GM23338 (cell line): Measurements from ENCODE around the gene ASTL. TPM values are rescaled to one million over a fixed set of nuclear protein-coding genes. Genes with fewer than 3 reads are reported as not detected.

Experiments
- ATAC-seq: fragments of 200-7000 bp; cut with Tn5 transposase; 3 replicates; pipeline ENCODE4 v1.9.1; 2020
- DNase-seq: peaks from one replicate; pipeline ENCODE4 v3.0.0-alpha.2; 2015; ENCODE audit warnings: low spot score
- H2AFZ ChIP-seq: fragments of 200-600 bp; sonication (generic); 2 replicates; pipeline ENCODE4 v1.8.0; 2016; ENCODE audit warnings: antibody characterized with exemption, mild to moderate bottlenecking, moderate library complexity
- H3F3A ChIP-seq: fragments of 200-600 bp; sonication (generic); replicated peaks from 2 replicates; pipeline ENCODE4 v1.8.0; 2017; ENCODE audit warnings: antibody characterized with exemption, mixed run types, low read depth
- H3K27ac ChIP-seq: fragments of 200-600 bp; sonication (generic); 2 replicates; pipeline ENCODE4 v1.6.1; 2016; ENCODE audit warnings: low read depth
- H3K27me3 ChIP-seq: fragments of 200-600 bp; sonication (generic); 2 replicates; pipeline ENCODE4 v1.8.0; 2016; ENCODE audit warnings: mild to moderate bottlenecking, mixed run types, moderate library complexity; ENCODE audit not compliant: insufficient read depth
- H3K36me3 ChIP-seq: fragments of 200-600 bp; sonication (generic); 2 replicates; pipeline ENCODE4 v1.8.0; 2016; ENCODE audit warnings: mild to moderate bottlenecking; ENCODE audit not compliant: insufficient read depth
- H3K4me1 ChIP-seq: fragments of 200-600 bp; sonication (generic); 2 replicates; pipeline ENCODE4 v1.8.0; 2016; ENCODE audit warnings: mild to moderate bottlenecking, moderate library complexity; ENCODE audit not compliant: insufficient read depth
- H3K4me2 ChIP-seq: fragments of 200-600 bp; sonication (generic); 2 replicates; pipeline ENCODE4 v1.7.1; 2017; ENCODE audit warnings: mixed run types
- H3K4me3 ChIP-seq: fragments of 200-600 bp; sonication (generic); 2 replicates; pipeline ENCODE4 v1.6.1; 2016; ENCODE audit warnings: mixed run types
- H3K79me2 ChIP-seq: fragments of 200-600 bp; sonication (generic); replicated peaks from 2 replicates; pipeline ENCODE4 v1.8.0; 2017; ENCODE audit warnings: mild to moderate bottlenecking; ENCODE audit not compliant: insufficient read depth
- H3K9me2 ChIP-seq: fragments of 200-600 bp; sonication (generic); 2 replicates; pipeline ENCODE4 v1.8.0; 2017; ENCODE audit not compliant: insufficient read depth
- H4K20me1 ChIP-seq: fragments of 200-600 bp; sonication (generic); replicated peaks from 2 replicates; pipeline ENCODE4 v1.8.0; 2017; ENCODE audit warnings: mild to moderate bottlenecking; ENCODE audit not compliant: insufficient read depth
- H3K27ac Mint-ChIP-seq: 2 replicates; pipeline ENCODE4 v1.8.0; 2020; ENCODE audit warnings: inconsistent platforms, mild to moderate bottlenecking, moderate library complexity, mixed read lengths
- H3K27me3 Mint-ChIP-seq: 3 replicates; pipeline ENCODE4 v1.8.0; 2022; ENCODE audit warnings: low read depth, mild to moderate bottlenecking, moderate library complexity, mixed read lengths, inconsistent platforms; ENCODE audit not compliant: insufficient read depth, poor library complexity
- H3K36me3 Mint-ChIP-seq: 3 replicates; pipeline ENCODE4 v1.8.0; 2021; ENCODE audit warnings: low read depth, mild to moderate bottlenecking, inconsistent platforms, moderate library complexity, mixed read lengths
- H3K4me1 Mint-ChIP-seq: 3 replicates; pipeline ENCODE4 v1.8.0; 2020; ENCODE audit warnings: mild to moderate bottlenecking, inconsistent platforms, mixed read lengths
- H3K4me3 Mint-ChIP-seq: 3 replicates; pipeline ENCODE4 v1.8.0; 2021; ENCODE audit warnings: moderate library complexity, mild to moderate bottlenecking, inconsistent platforms, mixed read lengths
- H3K9me3 Mint-ChIP-seq: 3 replicates; pipeline ENCODE4 v1.8.0; 2020; ENCODE audit warnings: moderate library complexity, mild to moderate bottlenecking, inconsistent platforms, mixed read lengths
- EZH2 ChIP-seq: fragments of 200-600 bp; sonication (generic); IDR thresholded peaks from one replicate; pipeline ENCODE4 v1.8.0; 2017; ENCODE audit warnings: antibody characterized with exemption, mild to moderate bottlenecking, low read depth; ENCODE audit not compliant: unreplicated experiment
- JUNB ChIP-seq: IDR thresholded peaks from one replicate; pipeline ENCODE4 v1.6.1; 2016; ENCODE audit warnings: antibody characterized with exemption; ENCODE audit not compliant: unreplicated experiment
- NANOG ChIP-seq: IDR thresholded peaks from 2 replicates; pipeline ENCODE4 v1.6.1; 2016; ENCODE audit warnings: antibody characterized with exemption, borderline replicate concordance
- POLR2AphosphoS5 ChIP-seq: IDR thresholded peaks from 2 replicates; pipeline ENCODE4 v1.6.1; 2016; ENCODE audit warnings: antibody characterized with exemption, low read depth
- STAT1 ChIP-seq: IDR thresholded peaks from one replicate; pipeline ENCODE4 v1.6.1; 2016; ENCODE audit warnings: antibody characterized with exemption; ENCODE audit not compliant: unreplicated experiment
- ZNF331 ChIP-seq: fragments of 250-450 bp; sonication (Bioruptor Pico); IDR thresholded peaks from 2 replicates; pipeline ENCODE4 v1.5.0; 2020; ENCODE audit warnings: low read depth, mild to moderate bottlenecking, moderate library complexity
- polyA plus RNA-seq: library from polyadenylated mRNA; unstranded; fragments of >200 nt; fragmentation: Nextera tagmentation; extraction: Ambion mirVana; gene quantifications from 2 replicates; pipeline ENCODE4 v1.2.1, GENCODE V29; 2016
- total RNA-seq: library from RNA; depleted of rRNA; stranded (reverse); fragments of >200 nt; shearing (Covaris generic); gene quantifications from 2 replicates; pipeline ENCODE4 v1.2.3, GENCODE V29; 2014
- TF ChIP-seq, protein P1 (sequence below): fragments of 250-450 bp; sonication (Bioruptor Pico); IDR thresholded peaks from 2 replicates; pipeline ENCODE4 v1.5.0; 2020; ENCODE audit warnings: mild to moderate bottlenecking, moderate library complexity

The ASTL gene
- total and polyA plus RNA-seq, 2 experiments from 2014 or later: 0.23 TPM; not detected in 1

DNA sequence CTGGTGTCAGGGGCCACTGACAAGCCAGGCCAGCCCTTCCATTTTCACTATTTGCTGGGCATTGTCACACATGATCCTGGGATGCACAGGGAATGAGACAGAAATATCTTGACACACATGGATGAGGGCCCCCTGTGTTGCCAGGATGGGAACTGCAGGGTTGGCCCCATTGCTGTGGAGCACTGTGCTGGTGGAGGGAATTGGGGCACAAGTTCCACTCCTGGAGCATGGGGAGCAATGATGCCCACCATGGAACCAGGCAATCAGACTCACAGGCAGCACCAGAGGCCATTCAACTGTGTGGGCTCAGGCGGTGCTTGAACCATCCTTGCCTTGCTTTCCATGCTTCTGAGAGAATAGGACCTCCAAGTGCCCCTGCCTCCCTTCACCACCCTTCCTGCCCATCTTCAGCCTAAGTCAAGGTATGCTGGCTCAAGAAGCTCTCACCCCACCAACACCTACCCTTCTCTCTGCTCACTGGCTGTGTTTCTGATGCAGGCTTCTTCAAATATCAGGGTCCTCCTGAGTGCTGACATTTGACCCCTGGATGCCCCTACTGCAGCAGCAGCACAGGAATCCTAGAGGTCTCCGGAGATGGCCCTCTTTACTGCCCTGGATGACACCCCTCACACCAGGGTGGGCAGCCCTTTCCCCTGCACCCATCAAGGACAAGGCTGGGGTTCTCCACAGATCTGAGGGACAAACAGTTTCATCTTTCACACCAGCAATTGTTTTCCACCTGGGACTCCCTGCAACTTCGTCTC lies 33.0 kb downstream of the ASTL start (continued):
- TF ChIP-seq, protein P1, sequence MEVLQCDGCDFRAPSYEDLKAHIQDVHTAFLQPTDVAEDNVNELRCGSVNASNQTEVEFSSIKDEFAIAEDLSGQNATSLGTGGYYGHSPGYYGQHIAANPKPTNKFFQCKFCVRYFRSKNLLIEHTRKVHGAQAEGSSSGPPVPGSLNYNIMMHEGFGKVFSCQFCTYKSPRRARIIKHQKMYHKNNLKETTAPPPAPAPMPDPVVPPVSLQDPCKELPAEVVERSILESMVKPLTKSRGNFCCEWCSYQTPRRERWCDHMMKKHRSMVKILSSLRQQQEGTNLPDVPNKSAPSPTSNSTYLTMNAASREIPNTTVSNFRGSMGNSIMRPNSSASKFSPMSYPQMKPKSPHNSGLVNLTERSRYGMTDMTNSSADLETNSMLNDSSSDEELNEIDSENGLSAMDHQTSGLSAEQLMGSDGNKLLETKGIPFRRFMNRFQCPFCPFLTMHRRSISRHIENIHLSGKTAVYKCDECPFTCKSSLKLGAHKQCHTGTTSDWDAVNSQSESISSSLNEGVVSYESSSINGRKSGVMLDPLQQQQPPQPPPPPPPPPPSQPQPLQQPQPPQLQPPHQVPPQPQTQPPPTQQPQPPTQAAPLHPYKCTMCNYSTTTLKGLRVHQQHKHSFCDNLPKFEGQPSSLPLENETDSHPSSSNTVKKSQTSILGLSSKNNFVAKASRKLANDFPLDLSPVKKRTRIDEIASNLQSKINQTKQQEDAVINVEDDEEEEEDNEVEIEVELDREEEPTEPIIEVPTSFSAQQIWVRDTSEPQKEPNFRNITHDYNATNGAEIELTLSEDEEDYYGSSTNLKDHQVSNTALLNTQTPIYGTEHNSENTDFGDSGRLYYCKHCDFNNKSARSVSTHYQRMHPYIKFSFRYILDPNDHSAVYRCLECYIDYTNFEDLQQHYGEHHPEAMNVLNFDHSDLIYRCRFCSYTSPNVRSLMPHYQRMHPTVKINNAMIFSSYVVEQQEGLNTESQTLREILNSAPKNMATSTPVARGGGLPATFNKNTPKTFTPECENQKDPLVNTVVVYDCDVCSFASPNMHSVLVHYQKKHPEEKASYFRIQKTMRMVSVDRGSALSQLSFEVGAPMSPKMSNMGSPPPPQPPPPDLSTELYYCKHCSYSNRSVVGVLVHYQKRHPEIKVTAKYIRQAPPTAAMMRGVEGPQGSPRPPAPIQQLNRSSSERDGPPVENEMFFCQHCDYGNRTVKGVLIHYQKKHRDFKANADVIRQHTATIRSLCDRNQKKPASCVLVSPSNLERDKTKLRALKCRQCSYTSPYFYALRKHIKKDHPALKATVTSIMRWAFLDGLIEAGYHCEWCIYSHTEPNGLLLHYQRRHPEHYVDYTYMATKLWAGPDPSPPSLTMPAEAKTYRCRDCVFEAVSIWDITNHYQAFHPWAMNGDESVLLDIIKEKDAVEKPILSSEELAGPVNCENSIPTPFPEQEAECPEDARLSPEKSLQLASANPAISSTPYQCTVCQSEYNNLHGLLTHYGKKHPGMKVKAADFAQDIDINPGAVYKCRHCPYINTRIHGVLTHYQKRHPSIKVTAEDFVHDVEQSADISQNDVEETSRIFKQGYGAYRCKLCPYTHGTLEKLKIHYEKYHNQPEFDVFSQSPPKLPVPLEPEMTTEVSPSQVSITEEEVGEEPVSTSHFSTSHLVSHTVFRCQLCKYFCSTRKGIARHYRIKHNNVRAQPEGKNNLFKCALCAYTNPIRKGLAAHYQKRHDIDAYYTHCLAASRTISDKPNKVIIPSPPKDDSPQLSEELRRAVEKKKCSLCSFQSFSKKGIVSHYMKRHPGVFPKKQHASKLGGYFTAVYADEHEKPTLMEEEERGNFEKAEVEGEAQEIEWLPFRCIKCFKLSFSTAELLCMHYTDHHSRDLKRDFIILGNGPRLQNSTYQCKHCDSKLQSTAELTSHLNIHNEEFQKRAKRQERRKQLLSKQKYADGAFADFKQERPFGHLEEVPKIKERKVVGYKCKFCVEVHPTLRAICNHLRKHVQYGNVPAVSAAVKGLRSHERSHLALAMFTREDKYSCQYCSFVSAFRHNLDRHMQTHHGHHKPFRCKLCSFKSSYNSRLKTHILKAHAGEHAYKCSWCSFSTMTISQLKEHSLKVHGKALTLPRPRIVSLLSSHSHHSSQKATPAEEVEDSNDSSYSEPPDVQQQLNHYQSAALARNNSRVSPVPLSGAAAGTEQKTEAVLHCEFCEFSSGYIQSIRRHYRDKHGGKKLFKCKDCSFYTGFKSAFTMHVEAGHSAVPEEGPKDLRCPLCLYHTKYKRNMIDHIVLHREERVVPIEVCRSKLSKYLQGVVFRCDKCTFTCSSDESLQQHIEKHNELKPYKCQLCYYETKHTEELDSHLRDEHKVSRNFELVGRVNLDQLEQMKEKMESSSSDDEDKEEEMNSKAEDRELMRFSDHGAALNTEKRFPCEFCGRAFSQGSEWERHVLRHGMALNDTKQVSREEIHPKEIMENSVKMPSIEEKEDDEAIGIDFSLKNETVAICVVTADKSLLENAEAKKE (CRISPR knock-in tag): no peak
- TF ChIP-seq STAT1 (no peak), ZNF331 (no peak), EZH2 (no peak), JUNB (no peak), POLR2AphosphoS5 (no peak)

- peaks cover 20% of the 10 kb centered on the region for H3K4me1 ChIP-seq
- H2AFZ ChIP-seq: no peak overlapping the region
- Mint-ChIP-seq H3K27me3 (peaks cover 7% of the 10 kb centered on the region), H3K36me3 (peaks cover 5% of the 10 kb centered on the region; the same call in 2 of the 3 replicates), H3K4me1 (peaks cover 31% of the 10 kb centered on the region), H3K27ac (no peak overlapping the region), H3K9me3 (peaks cover 8% of the 10 kb centered on the region), H3K4me3 (no peak overlapping the region)
- H3K27ac ChIP-seq: no peak overlapping the region
- no peaks in the 10 kb centered on the region for H3F3A ChIP-seq
- ATAC-seq (no peak), DNase-seq (no peak)
- TF ChIP-seq STAT1 (no peak), NANOG (no peak)
- TF ChIP-seq, protein P1 (CRISPR knock-in tag): no peak
- no peak overlapping the region for H3K4me2 ChIP-seq
- no peak overlapping the region for H3K4me3 ChIP-seq
- no peaks in the 10 kb centered on the region for H3K9me2 ChIP-seq
- H3K79me2 ChIP-seq: no peaks in the 10 kb centered on the region
- H3K36me3 ChIP-seq: no peaks in the 10 kb centered on the region
- H4K20me1 ChIP-seq: no peaks in the 10 kb centered on the region
- H3K27me3 ChIP-seq: no peaks in the 10 kb centered on the region
Observed at GRCh38 chr2:96104487-96104861, 33.8 kb downstream of the ASTL start.
